Jurkat, Clone E6-1 (cell line): ENCODE data around the gene MAP6D1.

Experiments
- DNase-seq: peaks from one replicate; pipeline ENCODE4 v3.0.0-alpha.2; 2011; ENCODE audit warnings: low read depth, low spot score
- H3K4me3 ChIP-seq: 2 replicates; pipeline ENCODE4 v1.5.1; 2011; ENCODE audit warnings: mild to moderate bottlenecking, low read length, control low read depth, moderate library complexity

MAP6D1 gene

DNA sequence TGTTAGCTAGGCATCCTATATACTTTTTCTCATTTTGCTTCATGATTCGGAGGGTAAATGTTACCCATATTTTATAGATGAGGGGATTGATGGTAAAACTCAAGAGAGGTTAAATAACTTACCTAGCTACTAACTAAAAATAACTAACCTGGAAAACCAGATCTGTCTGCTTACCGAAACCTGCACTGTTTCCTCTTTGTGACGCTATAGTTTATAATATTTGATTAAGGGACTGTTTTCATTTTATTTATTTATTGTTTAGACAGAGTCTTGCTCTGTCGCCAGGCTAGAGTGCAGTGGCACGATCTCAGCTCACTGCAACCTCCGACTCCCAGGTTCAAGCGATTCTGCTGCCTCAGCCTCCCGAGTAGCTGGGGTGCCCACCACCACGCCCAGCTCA, 55.9 kb downstream of the MAP6D1 start:
- H3K4me3 ChIP-seq, result no peak overlapping the region
- no peak for DNase-seq

DNA sequence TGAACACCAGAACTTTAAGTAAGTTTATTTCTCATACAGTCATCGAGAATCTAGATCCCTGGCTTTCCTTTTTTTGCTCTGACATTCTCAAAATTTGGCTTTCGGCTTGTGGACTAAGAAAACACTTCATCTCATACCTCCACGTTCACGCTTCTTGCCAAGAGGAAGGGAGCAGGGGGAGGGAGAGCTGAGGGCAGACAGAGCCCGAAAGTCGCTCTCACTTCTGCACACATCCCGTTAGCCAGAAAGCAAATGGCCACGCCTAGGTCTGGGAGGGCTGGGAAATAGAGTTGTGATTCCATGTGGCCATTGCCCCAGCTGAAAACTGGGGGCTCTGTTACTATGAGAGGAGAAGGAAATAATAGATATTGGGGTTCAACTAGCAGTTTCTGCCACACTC, 57.3 kb downstream of the MAP6D1 start:
- H3K4me3 ChIP-seq, result no peak overlapping the region

DNA sequence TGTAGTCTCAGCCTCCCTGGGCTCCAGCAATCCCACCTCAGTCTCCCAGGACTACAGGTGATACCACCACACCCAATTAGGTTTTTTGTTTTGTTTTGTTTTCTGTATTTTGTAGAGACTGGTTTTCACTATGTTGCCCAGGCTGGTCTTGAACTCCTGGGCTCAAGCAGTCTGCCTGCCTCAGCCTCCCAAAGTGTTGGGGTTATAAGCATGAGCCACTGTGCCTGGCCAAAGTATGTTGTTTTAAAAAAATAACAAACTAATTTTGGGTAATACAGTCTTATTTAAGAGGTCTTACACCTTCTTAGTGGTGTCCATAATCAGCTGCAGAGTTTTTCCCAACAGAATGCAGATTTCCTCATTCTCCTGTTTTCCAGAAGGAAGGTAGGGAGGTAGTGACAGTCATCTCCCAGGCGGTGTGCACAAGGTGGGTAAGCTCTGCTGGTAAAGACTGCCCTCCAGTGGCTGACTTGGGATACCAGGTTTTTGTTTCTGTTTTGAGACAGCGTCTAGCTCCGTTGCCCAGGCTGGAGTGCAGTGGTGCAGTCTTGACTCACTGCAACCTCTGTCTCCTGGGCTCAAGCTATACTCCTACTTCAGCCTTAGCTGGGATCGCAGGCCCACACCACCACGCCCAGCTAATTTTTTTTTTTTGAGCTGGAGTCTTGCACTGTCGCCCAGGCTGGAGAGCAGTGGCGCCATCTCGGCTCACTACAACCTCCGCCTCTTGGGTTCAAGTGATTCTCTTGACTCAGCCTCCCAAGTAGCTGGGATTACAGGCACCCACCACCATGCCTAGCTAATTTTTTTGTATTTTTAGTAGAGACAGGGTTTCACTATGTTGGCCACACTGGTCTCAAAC, 58.4 kb downstream of the MAP6D1 start:
- DNase-seq, result peak; percentile 54
- H3K4me3 ChIP-seq, result no peak overlapping the region

More for the DNA sequence above, 57.3 kb downstream of the MAP6D1 start:
- no peak for DNase-seq

DNA sequence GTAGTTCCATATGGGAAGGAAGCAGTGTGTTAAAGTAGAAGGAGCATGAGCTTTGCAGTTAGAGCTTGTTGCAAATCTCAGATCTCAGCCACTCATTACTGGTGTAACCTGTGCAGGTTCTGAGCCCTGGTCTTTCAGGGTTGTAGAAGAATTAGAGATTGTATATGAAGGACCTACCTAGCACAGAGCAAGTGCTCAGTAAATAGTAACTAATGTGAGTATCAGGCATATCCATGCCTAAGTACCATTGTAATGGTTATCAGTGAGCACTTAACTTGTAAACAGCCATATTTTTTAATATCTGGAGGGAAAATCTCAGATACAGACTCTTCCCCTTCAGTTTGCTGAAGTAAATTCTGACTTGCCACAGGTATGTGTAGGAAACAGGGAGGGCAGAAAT, 59.3 kb downstream of the MAP6D1 start:
- no peak overlapping the region for H3K4me3 ChIP-seq
- no peak for DNase-seq
